Urinary bladder (tissue), 4 donors: ENCODE results near the gene ELK1. TPM values are rescaled to one million over a fixed set of nuclear protein-coding genes. Genes with fewer than 3 reads are reported as not detected.
"Not testable (repeated sequence)": the region's sequence is repeated elsewhere in the genome, so short reads cannot be mapped to it uniquely, and the experiment has no call there.

Experiments
- DNase-seq: peaks from one replicate; pipeline ENCODE4 v3.0.0-alpha.2; 2015; ENCODE audit errors: extremely low spot score
- H3K27ac ChIP-seq: one replicate; pipeline ENCODE4 v1.5.1; 2013; ENCODE audit warnings: low read depth, mild to moderate bottlenecking, moderate library complexity
- H3K36me3 ChIP-seq: one replicate; pipeline ENCODE4 v1.6.1; 2013; ENCODE audit warnings: mild to moderate bottlenecking, moderate library complexity; ENCODE audit not compliant: insufficient read depth
- H3K4me1 ChIP-seq: one replicate; pipeline ENCODE4 v1.6.1; 2013; ENCODE audit warnings: mild to moderate bottlenecking, moderate library complexity; ENCODE audit not compliant: insufficient read depth
- H3K4me3 ChIP-seq: one replicate; pipeline ENCODE4 v1.5.1; 2013; ENCODE audit warnings: low read depth, low read length
- WGBS: extraction: QIAGEN DNeasy Blood & Tissue Kit; methylation state at CpG from one replicate; pipeline ENCODE4 v1.1.7; 2013; 5-methylcytosine and 5-hydroxymethylcytosine counted together
- polyA plus RNA-seq: library from polyadenylated mRNA; stranded (reverse); fragments of 200-250 nt; gene quantifications from one replicate; pipeline ENCODE4 v1.2.3, GENCODE V29; 2013
- total RNA-seq: library from RNA; depleted of rRNA; stranded (reverse); fragments of >200 nt; gene quantifications from one replicate; pipeline ENCODE4 v1.2.3, GENCODE V29; 2014
- donor health status: healthy with polysubstance abuse.
- donor health status: healthy.

ELK1 gene, protein sequence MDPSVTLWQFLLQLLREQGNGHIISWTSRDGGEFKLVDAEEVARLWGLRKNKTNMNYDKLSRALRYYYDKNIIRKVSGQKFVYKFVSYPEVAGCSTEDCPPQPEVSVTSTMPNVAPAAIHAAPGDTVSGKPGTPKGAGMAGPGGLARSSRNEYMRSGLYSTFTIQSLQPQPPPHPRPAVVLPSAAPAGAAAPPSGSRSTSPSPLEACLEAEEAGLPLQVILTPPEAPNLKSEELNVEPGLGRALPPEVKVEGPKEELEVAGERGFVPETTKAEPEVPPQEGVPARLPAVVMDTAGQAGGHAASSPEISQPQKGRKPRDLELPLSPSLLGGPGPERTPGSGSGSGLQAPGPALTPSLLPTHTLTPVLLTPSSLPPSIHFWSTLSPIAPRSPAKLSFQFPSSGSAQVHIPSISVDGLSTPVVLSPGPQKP
- 8.6 TPM for total RNA-seq
- polyA plus RNA-seq = 30.2 TPM

DNA sequence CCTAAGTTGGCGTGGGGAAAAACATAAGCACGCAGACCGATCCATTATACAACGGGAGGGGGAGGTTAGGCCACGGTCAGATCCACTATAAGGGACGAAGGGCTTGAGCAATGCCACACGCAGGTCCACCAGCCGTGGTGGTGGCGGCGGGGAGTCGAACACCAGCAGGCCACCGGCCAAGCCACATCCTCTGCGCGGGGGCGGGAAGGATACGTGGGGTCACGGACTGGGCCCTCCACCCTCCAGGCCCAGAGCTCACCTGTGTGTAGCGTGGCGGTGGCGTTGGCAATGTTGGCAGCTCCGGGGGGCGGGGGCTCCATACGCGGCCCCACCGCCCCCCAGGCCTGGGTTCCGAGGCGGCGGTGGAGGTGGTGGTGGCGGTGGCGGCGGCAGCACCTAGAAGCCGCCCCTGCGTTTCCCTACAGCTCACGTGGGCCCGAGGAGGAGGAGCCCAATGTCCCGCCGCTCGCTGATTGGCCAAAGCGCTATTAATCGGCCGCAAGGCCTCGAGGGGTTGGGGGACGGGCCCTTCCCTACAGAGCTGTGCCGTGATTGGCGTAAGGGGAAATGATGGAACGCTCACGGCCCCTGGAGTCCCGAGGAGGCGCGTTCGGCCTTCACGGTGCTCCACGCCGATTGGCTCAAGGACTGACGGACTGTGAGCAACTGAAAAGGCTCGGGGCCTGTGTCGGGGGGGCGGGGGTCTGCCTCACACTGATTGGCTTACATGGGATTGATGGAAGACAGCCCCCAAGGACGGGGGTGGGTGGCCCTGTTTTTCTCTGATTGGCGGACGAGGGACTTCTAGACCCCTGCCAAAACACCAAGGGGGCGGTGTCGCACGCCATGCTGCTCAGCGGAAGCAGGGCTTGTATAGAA, at the start of gene ELK1:
Gene ELK1 (minus strand): TSS at position 400 of the 879 bp plus-strand sequence. CDS start 9,122 bp downstream, outside the sequence.
- H3K36me3 ChIP-seq = peaks cover 2% of the 10 kb centered on the region
- peak; percentile 95 for DNase-seq
- H3K4me3 ChIP-seq = peak within 1 kb of the TSS; percentile 58
- no peaks in the 10 kb centered on the region for H3K4me1 ChIP-seq
- H3K27ac ChIP-seq = peak within 1 kb of the TSS; percentile 66
- WGBS = under 1% methylated on average over 65 of the region's 65 CpGs

DNA sequence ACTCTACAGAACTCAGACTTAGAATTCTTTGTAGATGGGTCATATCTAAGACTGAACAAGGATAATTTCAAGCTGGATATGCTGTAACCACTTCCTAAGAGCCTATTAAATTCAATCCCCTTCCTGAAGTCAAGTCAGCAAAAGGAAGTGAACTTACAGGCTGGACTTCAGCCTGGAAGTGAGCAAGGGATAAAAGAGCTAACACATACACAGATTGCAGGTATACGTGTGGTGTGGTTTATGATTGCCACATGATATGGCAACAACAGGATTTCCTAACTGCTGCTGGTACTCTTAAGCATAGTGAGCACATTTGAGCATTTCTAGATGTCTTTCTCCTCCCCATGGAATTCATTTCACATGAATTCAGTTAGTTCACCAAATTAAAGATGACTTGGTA, 46.8 kb upstream of the ELK1 start:
- Histone ChIP-seq H3K36me3 (no peaks in the 10 kb centered on the region), H3K4me1 (no peaks in the 10 kb centered on the region), H3K4me3 (no peak overlapping the region), H3K27ac (no peak overlapping the region)
- 64% methylated on average over 1 of the region's 1 CpG for WGBS
- DNase-seq = no peak

DNA sequence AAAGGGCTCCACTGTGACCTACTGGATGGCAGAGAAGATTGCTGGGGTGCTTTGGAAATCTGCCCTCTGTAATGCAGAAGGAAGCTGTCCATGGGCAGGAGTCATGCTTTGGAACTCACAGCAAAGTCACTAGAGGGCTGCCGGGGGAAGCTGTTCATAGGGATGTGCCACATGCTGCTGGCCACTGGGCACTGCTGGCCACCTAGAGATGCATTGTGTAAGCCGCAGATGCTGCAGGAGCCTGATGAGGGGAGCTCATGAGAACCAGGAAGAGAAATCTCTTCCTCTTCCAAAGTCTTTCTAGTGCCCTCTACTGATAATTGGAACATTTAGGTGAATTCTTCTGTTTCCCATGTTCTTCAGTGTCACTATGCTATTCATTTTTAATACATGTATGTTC, 39.8 kb upstream of the ELK1 start:
- DNase-seq = no peak
- Histone ChIP-seq H3K4me3 (no peak overlapping the region), H3K4me1 (no peaks in the 10 kb centered on the region), H3K36me3 (no peaks in the 10 kb centered on the region), H3K27ac (no peak overlapping the region)
- 63% methylated on average over 2 of the region's 2 CpGs for WGBS

DNA sequence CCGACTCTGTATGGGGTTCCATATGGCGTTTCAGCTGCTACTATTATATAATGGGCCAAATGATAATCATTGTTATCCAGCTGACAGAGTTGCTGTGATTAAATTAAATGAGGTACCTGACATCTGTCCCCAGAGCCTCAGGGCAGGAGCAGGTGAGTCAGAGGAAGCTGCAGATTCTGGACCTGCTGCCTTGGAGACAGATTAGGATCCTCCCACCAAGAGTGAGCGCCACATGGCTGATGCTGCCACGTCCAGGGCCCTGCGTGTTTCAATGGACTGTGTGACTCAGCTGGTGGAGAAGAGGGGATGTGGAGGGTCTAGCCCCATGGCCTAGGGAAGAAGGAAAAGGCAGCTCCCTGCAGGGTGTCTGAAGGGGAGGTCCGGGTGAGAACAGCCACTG, 36.9 kb upstream of the ELK1 start:
- no peak for DNase-seq
- H3K27ac ChIP-seq = no peak overlapping the region
- no peaks in the 10 kb centered on the region for H3K4me1 ChIP-seq
- H3K36me3 ChIP-seq = no peaks in the 10 kb centered on the region
- H3K4me3 ChIP-seq = no peak overlapping the region
- 58% methylated on average over 6 of the region's 6 CpGs for WGBS

DNA sequence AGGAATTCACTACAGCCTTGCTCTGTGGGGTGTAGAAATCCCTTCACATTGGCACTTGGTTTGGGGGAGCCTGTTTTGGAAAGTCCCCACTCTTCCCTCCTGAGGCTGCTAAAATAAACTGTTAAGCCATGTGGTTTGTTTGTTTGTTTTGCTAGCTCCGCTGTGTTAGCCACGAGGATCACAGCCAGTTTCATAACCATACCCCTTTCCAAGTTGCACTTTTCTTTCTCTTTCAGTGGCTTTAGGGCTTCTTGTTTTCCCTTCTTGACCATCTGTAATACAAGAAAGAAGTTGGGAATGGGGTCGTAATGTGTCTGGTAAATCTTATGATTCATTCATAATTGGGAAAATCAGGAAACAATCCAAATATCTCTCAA, 33.5 kb upstream of the ELK1 start:
- no peak overlapping the region for H3K4me3 ChIP-seq
- H3K36me3 ChIP-seq = no peaks in the 10 kb centered on the region
- H3K4me1 ChIP-seq = no peaks in the 10 kb centered on the region
- no peak for DNase-seq
- no peak overlapping the region for H3K27ac ChIP-seq
- WGBS = 51% methylated on average over 3 of the region's 3 CpGs

DNA sequence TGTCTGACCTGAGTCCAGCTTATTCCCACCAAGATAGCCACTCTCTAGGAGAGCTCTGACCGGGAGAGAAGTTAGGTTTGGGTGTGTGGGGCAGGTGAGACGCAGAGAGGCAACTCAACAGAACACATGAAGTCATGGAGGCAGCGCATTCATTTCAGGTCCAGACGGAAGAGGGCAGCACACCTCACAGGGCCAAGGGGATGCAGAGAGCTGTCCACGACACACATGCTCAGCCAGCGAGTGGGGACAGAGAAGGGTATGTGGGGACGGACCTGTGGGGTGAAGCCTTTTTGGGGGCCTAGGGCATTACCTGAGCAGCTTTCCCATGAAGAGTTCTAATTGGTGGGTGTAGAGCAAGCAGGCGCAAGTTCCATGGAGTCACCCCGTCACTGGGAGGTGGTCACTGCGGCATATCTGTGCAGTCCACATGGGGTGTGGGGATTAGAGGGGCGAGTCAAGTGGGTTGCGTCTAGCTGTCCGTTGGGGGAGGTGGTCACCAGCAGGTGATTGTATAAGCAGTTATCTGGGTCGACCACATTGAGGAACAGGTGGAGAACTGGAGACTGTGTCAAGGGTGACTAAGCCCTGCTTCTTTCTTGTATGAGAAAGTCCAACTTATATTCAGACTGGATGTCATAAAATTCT, 32.9 kb upstream of the ELK1 start:
- H3K27ac ChIP-seq = no peak overlapping the region
- no peaks in the 10 kb centered on the region for H3K4me1 ChIP-seq
- no peaks in the 10 kb centered on the region for H3K36me3 ChIP-seq
- DNase-seq = no peak
- H3K4me3 ChIP-seq = no peak overlapping the region
- 78% methylated on average over 14 of the region's 14 CpGs for WGBS

DNA sequence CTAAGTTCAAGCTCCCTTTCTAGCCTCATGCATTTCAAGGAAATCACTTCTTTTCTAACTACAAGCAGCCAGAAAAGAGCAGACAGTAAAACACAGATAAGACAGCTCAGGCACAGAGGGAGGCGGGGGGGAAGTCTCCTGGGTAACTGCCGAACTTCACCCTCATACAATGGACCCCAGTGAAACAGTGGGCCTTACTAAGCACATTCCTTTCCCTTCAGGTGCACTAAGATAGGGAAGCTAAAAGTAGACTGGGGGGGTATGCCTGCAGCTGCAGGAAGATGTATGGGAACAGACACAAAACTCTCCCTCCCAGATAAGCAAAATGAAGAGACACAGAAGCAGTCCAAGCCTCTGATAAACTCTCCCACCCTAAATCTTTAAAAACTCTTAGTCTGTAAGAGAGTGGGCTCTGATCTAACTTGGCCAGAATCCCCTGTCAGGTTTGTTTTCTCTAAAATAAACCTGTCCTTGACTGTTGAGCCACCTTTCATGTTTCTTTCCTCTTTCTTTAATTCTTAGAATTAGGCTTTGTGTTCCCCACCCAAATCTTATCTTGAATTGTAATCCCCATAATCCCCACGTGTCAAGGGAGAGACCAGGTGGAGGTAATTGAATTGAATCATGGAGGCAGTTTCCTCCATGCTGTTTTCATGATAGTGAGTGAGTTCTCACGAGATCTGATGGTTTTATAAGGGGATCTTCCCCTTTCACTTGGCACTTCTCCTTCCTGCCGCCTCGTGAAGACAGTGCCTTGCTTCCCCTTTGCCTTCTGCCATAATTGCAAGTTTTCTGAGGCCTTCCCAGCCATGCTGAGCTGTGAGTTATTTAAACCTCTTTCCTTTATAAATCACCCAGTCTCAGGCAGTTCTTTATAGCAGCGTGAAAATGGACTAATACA, 25.8 kb upstream of the ELK1 start:
- H3K4me1 ChIP-seq, H3K36me3 ChIP-seq, DNase-seq, H3K27ac ChIP-seq, H3K4me3 ChIP-seq: not testable (repeated sequence)
- 68% methylated on average over 7 of the region's 7 CpGs for WGBS

DNA sequence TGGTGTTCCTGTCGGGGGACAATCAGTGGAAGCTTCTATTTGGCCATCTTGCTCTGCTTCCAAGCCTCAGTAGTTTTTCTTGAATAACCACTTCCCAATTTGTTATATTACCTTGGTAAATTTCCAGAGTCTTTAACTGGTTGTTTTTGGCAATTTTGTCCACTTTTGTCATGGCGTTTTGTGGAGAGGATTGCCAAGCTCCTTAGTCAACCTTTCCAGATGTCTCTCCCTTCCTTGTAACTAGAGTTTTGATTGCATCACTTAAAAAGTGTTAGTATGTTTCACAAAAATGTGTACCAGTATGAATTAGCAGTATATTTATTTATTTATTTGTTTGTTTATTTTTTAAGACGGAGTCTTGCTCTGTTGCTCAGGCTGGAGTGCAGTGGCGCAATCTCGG, 24.4 kb upstream of the ELK1 start:
- Histone ChIP-seq H3K36me3 (no peaks in the 10 kb centered on the region), H3K4me1 (no peaks in the 10 kb centered on the region), H3K4me3 (no peak overlapping the region), H3K27ac (no peak overlapping the region)
- DNase-seq = no peak
- WGBS = 87% methylated on average over 5 of the region's 5 CpGs

DNA sequence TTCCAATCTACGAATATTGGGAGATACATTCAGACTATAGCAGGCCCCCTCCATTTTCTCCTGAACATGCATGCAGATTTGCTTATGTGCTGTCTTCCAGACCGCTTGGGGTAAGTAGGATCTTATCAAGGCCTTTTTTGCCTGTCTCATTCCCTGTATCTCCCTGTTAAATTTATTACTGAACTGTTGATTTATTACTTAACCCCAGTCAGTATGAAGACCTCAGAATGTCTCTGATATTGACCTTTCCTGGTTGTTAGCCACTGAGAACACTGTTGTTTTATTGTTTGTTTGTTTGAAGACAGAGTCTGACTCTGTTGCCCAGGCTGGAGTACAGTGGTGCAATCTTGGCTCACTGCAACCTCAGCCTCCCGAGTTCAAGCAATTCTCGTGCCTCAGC, 15.4 kb upstream of the ELK1 start:
- DNase-seq, H3K36me3 ChIP-seq, H3K4me1 ChIP-seq, H3K4me3 ChIP-seq, H3K27ac ChIP-seq: not testable (repeated sequence)
- WGBS = 87% methylated on average over 4 of the region's 4 CpGs

DNA sequence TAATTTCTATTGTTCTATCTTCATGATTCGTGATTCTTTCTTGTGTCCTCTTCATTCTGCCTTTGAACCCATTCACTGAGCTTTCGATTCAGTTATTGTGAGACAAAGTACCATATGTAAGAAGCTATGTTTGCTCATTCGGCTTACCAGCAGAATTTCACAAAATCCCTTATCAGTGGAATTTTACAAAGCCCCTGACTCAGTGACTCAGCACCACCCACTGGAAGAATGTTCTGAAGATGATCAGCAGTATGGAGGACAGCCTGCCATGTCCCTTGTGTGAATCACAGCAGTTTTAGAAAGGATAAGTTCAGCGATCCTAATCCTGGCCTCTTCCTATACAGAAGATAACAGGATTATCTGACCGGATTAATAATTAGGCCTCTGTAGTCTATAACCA, 14.4 kb upstream of the ELK1 start:
- DNase-seq = no peak
- Histone ChIP-seq H3K4me3 (no peak overlapping the region), H3K36me3 (no peaks in the 10 kb centered on the region), H3K4me1 (no peaks in the 10 kb centered on the region), H3K27ac (no peak overlapping the region)
- 65% methylated on average over 5 of the region's 5 CpGs for WGBS

DNA sequence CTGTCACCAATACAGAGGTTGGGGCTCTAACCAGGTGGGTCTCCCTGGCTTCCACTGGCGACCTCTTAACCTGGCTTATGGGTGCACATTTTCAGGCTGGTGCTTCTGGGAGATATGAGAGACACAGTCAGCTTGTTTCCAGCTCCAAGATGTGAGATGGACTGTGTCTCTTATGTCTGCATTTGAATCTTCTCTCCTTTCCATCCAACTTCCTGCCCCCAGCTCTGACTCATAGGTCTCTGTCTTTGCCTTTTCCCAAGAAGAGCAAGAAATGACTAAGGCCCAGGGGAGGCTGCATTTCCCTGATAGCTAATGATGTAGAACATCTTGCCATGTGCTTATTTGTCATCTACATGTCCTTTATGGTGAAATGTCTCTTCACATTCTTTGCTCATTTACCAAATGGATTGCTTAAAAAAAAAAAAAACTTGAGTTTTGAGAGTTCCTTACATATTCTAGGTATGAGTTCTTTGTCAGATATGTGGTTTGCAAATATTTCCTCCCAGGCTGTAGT, 11.8 kb upstream of the ELK1 start:
- no peaks in the 10 kb centered on the region for H3K36me3 ChIP-seq
- DNase-seq = no peak
- H3K4me3 ChIP-seq = no peak overlapping the region
- 79% methylated on average over 1 of the region's 1 CpG for WGBS
- no peak overlapping the region for H3K27ac ChIP-seq
- no peaks in the 10 kb centered on the region for H3K4me1 ChIP-seq

DNA sequence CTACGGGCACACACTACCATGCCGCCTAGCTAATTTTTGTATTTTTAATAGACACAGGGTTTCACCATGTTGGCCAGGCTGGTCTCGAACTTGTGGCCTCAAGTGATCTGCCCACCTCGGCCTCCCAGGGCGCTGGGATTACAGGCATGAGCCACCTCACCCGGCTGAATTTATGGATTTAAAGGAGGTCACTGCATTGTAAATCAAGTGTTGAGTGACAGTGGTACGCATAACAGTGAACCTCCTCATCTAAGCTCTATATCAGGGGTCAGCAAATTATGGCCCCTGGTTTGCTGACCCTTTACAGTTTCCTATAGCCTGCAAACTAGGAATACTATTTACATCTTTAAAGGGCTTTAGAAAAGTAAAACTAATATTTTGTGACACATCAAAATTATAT, 11.2 kb upstream of the ELK1 start:
- Histone ChIP-seq H3K36me3 (no peaks in the 10 kb centered on the region), H3K27ac (no peak overlapping the region), H3K4me1 (no peaks in the 10 kb centered on the region), H3K4me3 (no peak overlapping the region)
- 88% methylated on average over 7 of the region's 7 CpGs for WGBS
- no peak for DNase-seq

DNA sequence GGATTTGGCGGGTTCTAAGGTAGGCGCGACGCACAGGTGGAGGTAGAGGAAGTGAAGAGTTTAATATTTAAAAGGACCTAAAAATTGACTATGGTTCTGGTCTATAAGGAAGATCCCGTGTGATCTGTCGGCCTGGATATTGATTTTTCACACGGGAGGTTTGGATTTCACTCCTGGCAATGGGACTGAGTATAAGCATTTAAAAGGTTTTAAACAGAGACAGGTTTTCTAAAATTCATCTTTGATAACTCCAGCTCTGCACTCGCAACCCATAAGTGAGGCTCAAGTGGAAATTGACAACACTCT, 9.0 kb upstream of the ELK1 start:
- Histone ChIP-seq H3K4me3 (peak overlapping the region; percentile 40), H3K27ac (peak overlapping the region; percentile 56), H3K4me1 (no peaks in the 10 kb centered on the region), H3K36me3 (no peaks in the 10 kb centered on the region)
- WGBS = 20% methylated on average over 8 of the region's 8 CpGs
- no peak for DNase-seq
